ENCODE measurements around the gene SLC15A3.

Gene SLC15A3

DNA sequence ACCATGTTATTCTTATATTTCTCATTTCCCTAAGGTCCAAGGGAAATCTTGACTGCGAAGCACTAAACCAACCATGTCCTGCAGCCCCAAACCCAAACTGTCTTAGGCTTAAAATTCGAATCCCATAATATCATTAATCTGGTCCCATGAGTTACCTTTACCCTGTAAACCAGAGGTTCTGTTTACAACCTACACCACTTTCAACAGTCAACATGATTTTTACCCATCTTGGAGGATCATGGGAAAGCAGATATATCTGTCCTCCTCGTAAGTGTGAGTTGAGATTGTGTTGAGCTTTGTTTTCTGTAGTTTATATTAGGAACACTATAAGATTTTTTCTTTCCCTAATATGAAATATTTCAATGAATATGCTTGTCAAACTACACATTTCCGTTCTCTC, 52.0 kb downstream of the SLC15A3 start:
- TF ChIP-seq, protein P1, sequence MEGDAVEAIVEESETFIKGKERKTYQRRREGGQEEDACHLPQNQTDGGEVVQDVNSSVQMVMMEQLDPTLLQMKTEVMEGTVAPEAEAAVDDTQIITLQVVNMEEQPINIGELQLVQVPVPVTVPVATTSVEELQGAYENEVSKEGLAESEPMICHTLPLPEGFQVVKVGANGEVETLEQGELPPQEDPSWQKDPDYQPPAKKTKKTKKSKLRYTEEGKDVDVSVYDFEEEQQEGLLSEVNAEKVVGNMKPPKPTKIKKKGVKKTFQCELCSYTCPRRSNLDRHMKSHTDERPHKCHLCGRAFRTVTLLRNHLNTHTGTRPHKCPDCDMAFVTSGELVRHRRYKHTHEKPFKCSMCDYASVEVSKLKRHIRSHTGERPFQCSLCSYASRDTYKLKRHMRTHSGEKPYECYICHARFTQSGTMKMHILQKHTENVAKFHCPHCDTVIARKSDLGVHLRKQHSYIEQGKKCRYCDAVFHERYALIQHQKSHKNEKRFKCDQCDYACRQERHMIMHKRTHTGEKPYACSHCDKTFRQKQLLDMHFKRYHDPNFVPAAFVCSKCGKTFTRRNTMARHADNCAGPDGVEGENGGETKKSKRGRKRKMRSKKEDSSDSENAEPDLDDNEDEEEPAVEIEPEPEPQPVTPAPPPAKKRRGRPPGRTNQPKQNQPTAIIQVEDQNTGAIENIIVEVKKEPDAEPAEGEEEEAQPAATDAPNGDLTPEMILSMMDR (IDR thresholded peaks at IDR 0.05; ENCODE audit: insufficient read depth, low read length, poor library complexity, severe bottlenecking): no peak
- TF ChIP-seq EZH2phosphoT487 (conservative IDR thresholded peaks at IDR 0.05; ENCODE audit: low read length): no peak
- H3K27ac ChIP-seq (ENCODE audit: low read depth, low read length): no peak overlapping the region
- peaks cover 43% of the 10 kb centered on the region for H3K36me3 ChIP-seq (ENCODE audit: low read length)
- H3K79me2 ChIP-seq (ENCODE audit: insufficient read depth, low read length): peaks cover 22% of the 10 kb centered on the region
- no peak overlapping the region for H3K4me2 ChIP-seq (ENCODE audit: low read depth, low read length, poor library complexity, severe bottlenecking)
- no peaks in the 10 kb centered on the region for H3K9me3 ChIP-seq (ENCODE audit: insufficient read depth, low read length)
- H3K4me3 ChIP-seq (ENCODE audit: insufficient read depth, low read length, poor library complexity, severe bottlenecking): no peak overlapping the region
- H2AFZ ChIP-seq (ENCODE audit: low read depth, low read length, severe bottlenecking): no peak overlapping the region
- H3F3A ChIP-seq (ENCODE audit: insufficient read depth): peaks cover 9% of the 10 kb centered on the region; the same call in 1 of the 2 replicates
- H3K27me3 ChIP-seq (ENCODE audit: low read length): no peaks in the 10 kb centered on the region
- peaks cover 16% of the 10 kb centered on the region for H4K20me1 ChIP-seq (ENCODE audit: low read depth, low read length)
- H3K9ac ChIP-seq (ENCODE audit: low read length): no peak overlapping the region
- no peaks in the 10 kb centered on the region for H3K9me2 ChIP-seq (replicated peaks; ENCODE audit: insufficient read depth, low read length)

DNA sequence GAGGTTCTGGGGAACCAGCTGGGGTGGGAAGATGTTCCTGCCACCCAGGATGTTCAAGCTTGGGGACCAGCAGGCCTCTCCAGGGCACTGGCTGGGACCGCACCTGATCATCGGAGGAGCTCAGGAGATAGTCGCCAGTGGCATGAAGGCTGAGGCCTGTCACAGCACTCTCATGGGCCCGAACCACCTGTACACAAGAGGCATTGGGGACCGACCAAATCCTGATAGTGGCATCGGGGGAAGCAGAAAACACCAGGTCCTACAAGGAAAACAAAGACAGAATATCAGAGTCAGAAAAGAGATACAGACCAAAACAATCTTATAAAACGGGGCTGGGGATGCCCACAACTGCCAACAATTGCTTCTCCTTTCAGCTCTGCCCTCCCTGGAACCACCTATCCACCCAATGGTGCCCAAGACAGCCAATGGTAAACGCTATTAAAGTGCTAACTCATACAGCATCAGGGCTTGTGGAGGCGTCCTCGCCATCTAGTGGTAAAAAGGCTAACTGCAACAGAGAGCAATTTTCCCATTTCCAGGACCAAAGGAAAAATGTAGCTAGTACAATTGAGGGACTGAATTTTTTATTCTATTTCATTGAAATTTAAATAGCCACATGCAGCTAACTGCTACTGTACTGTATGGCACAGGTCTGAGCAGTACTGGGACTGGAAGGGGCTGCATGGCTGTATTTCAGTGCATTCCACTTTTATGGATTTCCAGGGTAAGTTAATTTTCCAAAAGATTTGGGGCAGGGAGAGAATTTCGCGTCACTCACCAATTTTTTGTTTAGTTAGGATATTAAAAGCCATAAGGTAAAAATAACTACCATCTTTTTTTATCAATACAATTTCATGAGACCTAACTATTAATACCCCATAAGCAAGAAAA, 52.7 kb downstream of the SLC15A3 start:
- Histone ChIP-seq H3F3A (ENCODE audit: insufficient read depth) (peaks cover 9% of the 10 kb centered on the region; the same call in 1 of the 2 replicates), H3K27ac (ENCODE audit: low read depth, low read length) (no peak overlapping the region)
- no peak for TF ChIP-seq EZH2phosphoT487 (conservative IDR thresholded peaks at IDR 0.05; ENCODE audit: low read length)
- TF ChIP-seq, protein P1 (IDR thresholded peaks at IDR 0.05; ENCODE audit: insufficient read depth, low read length, poor library complexity, severe bottlenecking): peak; percentile 95

DNA sequence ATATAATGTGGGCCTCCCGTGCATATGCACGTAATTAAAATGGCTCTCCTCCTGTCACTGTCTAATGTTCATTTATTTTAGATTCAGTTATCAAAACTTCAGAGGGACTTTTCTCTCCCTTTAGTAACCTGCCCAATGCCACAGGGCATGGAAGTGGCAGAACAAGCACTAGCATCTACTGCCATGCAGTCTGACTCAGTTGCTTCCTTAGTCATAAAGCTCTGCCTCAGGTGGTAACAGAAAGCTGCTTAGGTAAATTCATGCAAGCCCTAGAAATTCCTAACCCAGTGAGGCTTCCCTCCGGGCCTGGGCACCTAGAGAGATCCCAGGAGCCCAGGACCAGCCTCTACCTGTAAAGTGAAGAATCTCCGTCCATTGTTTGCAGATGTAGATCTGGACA, 54.5 kb downstream of the SLC15A3 start:
- no peaks in the 10 kb centered on the region for H3K9me3 ChIP-seq (ENCODE audit: insufficient read depth, low read length)
- H3K36me3 ChIP-seq (ENCODE audit: low read length): peaks cover 34% of the 10 kb centered on the region
- H3F3A ChIP-seq (ENCODE audit: insufficient read depth): peaks cover 9% of the 10 kb centered on the region; the same call in 1 of the 2 replicates
- no peaks in the 10 kb centered on the region for H3K27me3 ChIP-seq (ENCODE audit: low read length)
- no peak for TF ChIP-seq EZH2phosphoT487 (conservative IDR thresholded peaks at IDR 0.05; ENCODE audit: low read length)
- TF ChIP-seq, protein P1 (IDR thresholded peaks at IDR 0.05; ENCODE audit: insufficient read depth, low read length, poor library complexity, severe bottlenecking): no peak
- no peaks in the 10 kb centered on the region for H4K20me1 ChIP-seq (ENCODE audit: low read depth, low read length)
- H3K9ac ChIP-seq (ENCODE audit: low read length): no peak overlapping the region
- H3K79me2 ChIP-seq (ENCODE audit: insufficient read depth, low read length): no peaks in the 10 kb centered on the region; the same call in 1 of the 2 replicates
- H3K4me3 ChIP-seq (ENCODE audit: insufficient read depth, low read length, poor library complexity, severe bottlenecking): no peak overlapping the region
- H3K9me2 ChIP-seq (replicated peaks; ENCODE audit: insufficient read depth, low read length): no peaks in the 10 kb centered on the region
- no peak overlapping the region for H2AFZ ChIP-seq (ENCODE audit: low read depth, low read length, severe bottlenecking)
- H3K4me2 ChIP-seq (ENCODE audit: low read depth, low read length, poor library complexity, severe bottlenecking): no peak overlapping the region
- no peak overlapping the region for H3K27ac ChIP-seq (ENCODE audit: low read depth, low read length)

More for the DNA sequence above, 52.7 kb downstream of the SLC15A3 start:
- H3K79me2 ChIP-seq (ENCODE audit: insufficient read depth, low read length): peaks cover 15% of the 10 kb centered on the region
- H3K36me3 ChIP-seq (ENCODE audit: low read length): peaks cover 43% of the 10 kb centered on the region
- H3K27me3 ChIP-seq (ENCODE audit: low read length): no peaks in the 10 kb centered on the region
- no peak overlapping the region for H3K4me3 ChIP-seq (ENCODE audit: insufficient read depth, low read length, poor library complexity, severe bottlenecking)
- no peak overlapping the region for H2AFZ ChIP-seq (ENCODE audit: low read depth, low read length, severe bottlenecking)
- no peak overlapping the region for H3K9ac ChIP-seq (ENCODE audit: low read length)
- H3K9me2 ChIP-seq (replicated peaks; ENCODE audit: insufficient read depth, low read length): no peaks in the 10 kb centered on the region
- H4K20me1 ChIP-seq (ENCODE audit: low read depth, low read length): peaks cover 9% of the 10 kb centered on the region
- no peak overlapping the region for H3K4me2 ChIP-seq (ENCODE audit: low read depth, low read length, poor library complexity, severe bottlenecking)
- H3K9me3 ChIP-seq (ENCODE audit: insufficient read depth, low read length): no peaks in the 10 kb centered on the region
